ENCODE results near the gene PAX3. TPM values are rescaled to one million over a fixed set of nuclear protein-coding genes. Genes with fewer than 3 reads are reported as not detected.

Gene PAX3
- total RNA-seq, 2 experiments from 2014 or later, result not detected

DNA sequence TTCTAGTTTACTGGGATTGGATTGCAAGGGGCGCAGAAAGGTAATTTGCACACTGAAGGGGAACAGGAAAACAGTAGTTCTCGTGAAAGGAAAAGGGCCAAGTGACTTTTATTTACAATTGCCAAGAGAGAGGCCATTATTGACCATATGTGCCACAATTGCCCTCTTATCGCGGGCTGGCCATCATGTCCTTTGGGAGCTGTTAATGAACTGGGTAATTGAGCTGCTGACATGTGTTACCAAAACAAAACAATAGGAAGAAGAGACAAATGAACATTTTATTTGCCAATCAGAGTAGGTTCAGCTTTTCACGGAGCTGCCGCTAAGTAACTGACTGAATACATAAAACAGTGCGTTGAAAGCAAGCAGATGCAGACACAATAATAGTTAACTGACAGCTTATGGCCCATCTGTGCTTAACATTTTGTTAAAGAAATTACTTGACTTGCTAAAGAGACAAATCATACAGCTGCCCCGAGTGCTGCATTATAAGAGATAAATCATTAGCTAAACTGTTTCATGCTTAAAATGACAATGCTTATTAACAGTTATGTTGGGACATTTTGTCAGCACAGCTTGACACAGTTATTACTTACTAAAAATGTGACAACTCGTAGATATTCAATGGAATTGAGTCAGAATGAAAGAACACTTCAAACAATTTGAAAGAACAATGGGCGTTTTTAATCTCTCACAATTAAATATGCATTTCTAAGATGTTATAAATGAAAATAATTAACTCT, 57.5 kb downstream of the PAX3 start:
- Mint-ChIP-seq H3K36me3 (ENCODE audit: low read depth) (no peaks in the 10 kb centered on the region), H3K27me3 (ENCODE audit: low read depth) (peaks cover 37% of the 10 kb centered on the region), H3K4me3 (no peak overlapping the region), H3K9me3 (no peaks in the 10 kb centered on the region), H3K27ac (no peak overlapping the region), H3K4me1 (ENCODE audit: low read depth) (no peaks in the 10 kb centered on the region)
- CTCF ChIA-PET, result no interaction called here
- DNase-seq, result no peak
- intact Hi-C loops (cut with micrococcal nuclease), result no loop called here

DNA sequence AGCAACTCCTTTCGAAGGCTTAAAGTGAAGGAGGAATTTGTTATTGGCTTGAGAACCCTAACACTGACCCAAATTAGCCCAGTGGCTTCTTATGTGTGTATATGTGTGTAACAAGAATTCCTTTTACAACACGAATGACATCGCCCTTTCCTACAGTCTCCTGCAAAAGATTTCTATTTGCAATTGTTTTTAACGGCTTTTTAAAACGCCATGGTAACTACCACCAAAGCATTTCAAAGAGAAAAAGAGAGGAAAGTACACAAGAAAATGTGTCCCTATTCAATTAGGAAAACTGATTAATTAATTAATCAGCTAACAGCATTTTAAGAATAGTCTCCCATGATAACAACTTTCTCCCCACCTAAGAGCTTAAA, 58.1 kb downstream of the PAX3 start:
- intact Hi-C loops (cut with micrococcal nuclease), result no loop called here
- Mint-ChIP-seq H3K36me3 (ENCODE audit: low read depth) (no peaks in the 10 kb centered on the region), H3K4me3 (no peak overlapping the region), H3K4me1 (ENCODE audit: low read depth) (no peaks in the 10 kb centered on the region), H3K27ac (no peak overlapping the region), H3K27me3 (ENCODE audit: low read depth) (peaks cover 37% of the 10 kb centered on the region), H3K9me3 (no peaks in the 10 kb centered on the region)
- CTCF ChIA-PET, result no interaction called here
- DNase-seq, result no peak

DNA sequence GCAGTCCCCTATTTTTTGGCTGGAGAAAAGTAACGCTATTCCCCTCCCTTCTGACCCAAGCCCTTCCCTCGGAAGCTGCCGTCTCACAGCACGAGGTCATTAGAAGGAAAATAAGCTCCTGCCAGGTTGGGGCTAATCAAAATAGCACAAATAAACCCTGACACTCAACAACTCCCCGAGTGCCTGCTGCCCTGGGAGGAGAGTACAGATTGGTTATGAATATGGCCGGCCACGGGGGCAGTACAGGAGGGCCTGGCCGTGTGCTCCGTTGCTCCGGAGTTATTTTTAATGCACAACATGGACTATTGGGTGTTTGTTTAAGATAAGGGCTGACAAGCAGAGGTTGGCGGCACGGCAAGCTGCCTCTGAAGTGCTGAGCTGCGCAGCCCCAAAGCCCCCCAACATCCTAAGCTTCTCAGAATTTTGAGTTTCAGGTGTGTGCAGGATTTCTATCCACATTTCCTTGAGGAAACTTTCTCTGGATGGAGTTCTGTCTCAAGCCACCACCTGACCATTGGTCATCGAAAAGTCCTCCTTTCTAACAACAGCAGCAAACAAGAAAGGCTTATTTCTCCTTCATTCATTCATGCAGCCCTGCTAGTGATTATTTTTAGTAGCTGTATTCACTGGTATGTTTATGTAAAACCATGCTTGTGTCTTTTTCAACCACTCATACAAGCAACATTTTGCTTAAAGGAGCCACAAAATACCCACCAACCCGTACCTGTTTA, 58.7 kb downstream of the PAX3 start:
- CTCF ChIA-PET, result no interaction called here
- no peaks in the 10 kb centered on the region for H3K36me3 Mint-ChIP-seq (ENCODE audit: low read depth)
- intact Hi-C loops (cut with micrococcal nuclease), result no loop called here

DNA sequence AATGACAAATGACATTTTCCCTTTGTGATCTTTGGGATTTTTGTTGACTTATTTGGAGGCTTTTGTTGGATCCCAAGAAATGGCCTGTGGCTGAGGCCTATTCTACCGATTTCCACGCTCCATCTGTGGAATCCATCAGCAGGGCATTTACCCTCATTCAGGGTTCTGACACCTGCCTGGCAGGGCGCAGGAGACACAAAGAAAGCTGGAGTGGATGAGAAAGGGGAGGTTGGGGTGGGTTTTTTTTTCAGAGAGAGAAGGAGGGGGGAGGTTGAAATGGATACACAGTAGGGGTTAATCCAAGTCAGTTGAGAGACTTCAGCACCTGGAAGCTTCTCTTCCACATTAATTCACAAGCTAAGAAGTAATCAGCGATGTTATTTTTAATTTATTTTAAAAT, 59.7 kb downstream of the PAX3 start:
- intact Hi-C loops (cut with micrococcal nuclease), result no loop called here
- no peaks in the 10 kb centered on the region for H3K36me3 Mint-ChIP-seq (ENCODE audit: low read depth)
- no peak overlapping the region for H3K4me3 Mint-ChIP-seq
- H3K27me3 Mint-ChIP-seq (ENCODE audit: low read depth), result peaks cover 37% of the 10 kb centered on the region
- CTCF ChIA-PET, result no interaction called here
- no peak for DNase-seq
- no peak overlapping the region for H3K27ac Mint-ChIP-seq
- no peaks in the 10 kb centered on the region for H3K9me3 Mint-ChIP-seq
- H3K4me1 Mint-ChIP-seq (ENCODE audit: low read depth), result no peaks in the 10 kb centered on the region

More for the DNA sequence above, 58.7 kb downstream of the PAX3 start:
- Mint-ChIP-seq H3K9me3 (no peaks in the 10 kb centered on the region), H3K4me1 (ENCODE audit: low read depth) (no peaks in the 10 kb centered on the region), H3K4me3 (no peak overlapping the region), H3K27me3 (ENCODE audit: low read depth) (peaks cover 37% of the 10 kb centered on the region), H3K27ac (no peak overlapping the region)
- DNase-seq, result no peak

DNA sequence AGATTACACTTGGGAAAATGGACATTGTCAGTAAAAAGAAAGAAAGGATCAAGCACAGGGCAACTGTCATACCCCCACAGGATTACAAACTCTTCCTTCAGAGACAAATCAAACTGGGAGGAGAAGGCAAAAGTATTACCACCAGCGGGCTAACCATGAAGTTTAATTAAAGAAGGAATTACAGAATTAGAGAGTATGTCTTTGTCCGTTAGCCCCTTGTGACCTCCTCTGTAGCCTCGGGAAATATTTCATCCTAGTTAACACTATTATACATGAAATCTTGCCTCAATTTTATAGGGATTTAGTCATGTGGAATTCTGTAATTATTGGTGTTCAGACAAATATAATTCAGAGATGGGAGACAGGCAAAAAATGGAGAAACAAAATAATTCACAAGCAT, 60.7 kb downstream of the PAX3 start:
- Mint-ChIP-seq H3K4me1 (ENCODE audit: low read depth) (no peaks in the 10 kb centered on the region), H3K36me3 (ENCODE audit: low read depth) (no peaks in the 10 kb centered on the region), H3K27me3 (ENCODE audit: low read depth) (peaks cover 32% of the 10 kb centered on the region), H3K27ac (no peak overlapping the region), H3K4me3 (no peak overlapping the region), H3K9me3 (no peaks in the 10 kb centered on the region)
- no peak for DNase-seq
- CTCF ChIA-PET, result no interaction called here
- intact Hi-C loops (cut with micrococcal nuclease), result no loop called here

DNA sequence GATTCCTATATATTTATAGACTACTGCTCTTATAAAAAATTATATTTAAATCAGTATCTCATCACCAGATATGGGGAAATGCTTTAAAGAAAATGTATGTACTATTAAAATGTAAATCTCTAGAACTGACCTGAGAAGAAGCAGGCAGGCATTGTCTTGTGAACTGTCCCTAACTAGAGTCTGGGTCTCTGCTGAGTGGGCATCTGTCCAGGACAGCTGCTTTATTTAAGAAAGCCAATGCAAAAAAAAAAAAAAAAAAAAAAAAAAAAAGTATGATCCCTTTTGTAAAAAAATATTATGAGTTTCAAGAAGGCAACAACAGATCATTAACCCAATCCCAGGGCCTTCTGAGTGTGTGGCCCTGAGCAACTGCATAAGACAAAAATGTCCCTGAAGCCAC, 66.0 kb downstream of the PAX3 start:
- Mint-ChIP-seq H3K27ac (no peak overlapping the region), H3K4me1 (ENCODE audit: low read depth) (no peaks in the 10 kb centered on the region), H3K27me3 (ENCODE audit: low read depth) (peaks cover 1% of the 10 kb centered on the region), H3K4me3 (no peak overlapping the region), H3K36me3 (ENCODE audit: low read depth) (no peaks in the 10 kb centered on the region), H3K9me3 (no peaks in the 10 kb centered on the region)
- intact Hi-C loops (cut with micrococcal nuclease), result no loop called here
- no peak for DNase-seq
- CTCF ChIA-PET, result no interaction called here

DNA sequence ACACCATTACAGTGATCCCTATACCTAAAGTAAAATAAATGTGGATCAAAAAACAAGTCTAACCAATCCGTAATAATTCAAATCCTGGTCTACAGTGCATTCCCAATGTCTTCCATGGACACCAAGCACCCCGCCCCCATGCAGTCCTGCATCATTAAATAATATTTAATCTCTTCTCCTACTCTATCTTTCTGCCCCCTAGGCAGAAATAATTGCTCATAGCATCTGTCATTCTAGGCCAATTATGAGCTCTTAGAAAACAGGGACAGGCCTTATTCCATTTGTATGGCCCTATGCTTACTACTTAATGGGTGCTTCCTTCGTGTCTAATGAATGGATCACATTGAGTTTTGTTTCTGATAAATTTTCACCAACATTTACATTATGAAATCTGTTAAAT, 66.4 kb downstream of the PAX3 start:
- DNase-seq, result no peak
- H3K4me3 Mint-ChIP-seq, result no peak overlapping the region
- intact Hi-C loops (cut with micrococcal nuclease), result no loop called here
- no peak overlapping the region for H3K27ac Mint-ChIP-seq
- CTCF ChIA-PET, result no interaction called here
- no peaks in the 10 kb centered on the region for H3K27me3 Mint-ChIP-seq (ENCODE audit: low read depth)
- no peaks in the 10 kb centered on the region for H3K36me3 Mint-ChIP-seq (ENCODE audit: low read depth)
- H3K4me1 Mint-ChIP-seq (ENCODE audit: low read depth), result no peaks in the 10 kb centered on the region
- no peaks in the 10 kb centered on the region for H3K9me3 Mint-ChIP-seq

DNA sequence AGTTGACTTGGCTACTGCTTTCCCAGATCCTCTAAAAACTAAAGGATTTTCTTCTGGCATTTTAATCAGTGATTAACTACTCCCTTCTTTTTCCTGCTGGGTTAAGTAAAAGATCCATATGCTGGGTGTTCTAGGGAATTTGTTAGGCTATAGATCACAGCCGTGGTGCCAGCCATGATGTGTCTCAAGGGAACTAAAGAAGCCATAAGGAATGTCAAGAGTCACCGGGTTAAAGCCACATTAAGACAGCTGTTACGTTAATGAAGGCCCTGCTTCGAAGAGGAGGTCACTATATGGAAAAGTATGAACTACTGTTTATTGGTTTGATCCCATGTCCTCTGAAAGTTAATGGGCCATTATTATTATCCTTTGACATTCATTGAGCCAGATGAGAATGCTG, 70.7 kb downstream of the PAX3 start:
- DNase-seq, result no peak
- intact Hi-C loops (cut with micrococcal nuclease), result no loop called here
- CTCF ChIA-PET, result no interaction called here
- Mint-ChIP-seq H3K9me3 (no peaks in the 10 kb centered on the region), H3K4me1 (ENCODE audit: low read depth) (no peaks in the 10 kb centered on the region), H3K27me3 (ENCODE audit: low read depth) (peaks cover 2% of the 10 kb centered on the region), H3K4me3 (no peak overlapping the region), H3K36me3 (ENCODE audit: low read depth) (no peaks in the 10 kb centered on the region), H3K27ac (no peak overlapping the region)

DNA sequence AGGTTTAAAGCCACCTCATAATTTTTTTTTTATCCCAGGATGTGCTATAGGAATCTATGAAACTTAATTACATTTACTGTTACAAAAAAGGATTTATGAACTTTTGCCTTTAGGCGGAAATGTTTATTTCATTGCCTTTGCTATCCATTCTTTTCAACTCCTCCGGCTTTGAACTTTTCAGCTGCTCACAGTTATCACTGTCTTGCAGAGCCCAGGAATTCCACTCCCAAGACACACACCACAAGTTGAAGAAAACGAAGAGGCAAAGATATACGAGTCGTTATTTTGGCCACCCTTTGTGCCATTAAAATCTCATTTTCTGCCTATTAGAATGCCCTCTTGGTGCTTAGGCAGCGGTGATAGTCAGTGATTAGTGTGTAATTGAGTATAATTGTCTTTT, 80.0 kb downstream of the PAX3 start:
- H3K27me3 Mint-ChIP-seq (ENCODE audit: low read depth), result no peaks in the 10 kb centered on the region
- no peak overlapping the region for H3K4me3 Mint-ChIP-seq
- H3K4me1 Mint-ChIP-seq (ENCODE audit: low read depth), result no peaks in the 10 kb centered on the region
- intact Hi-C loops (cut with micrococcal nuclease), result no loop called here
- no peak overlapping the region for H3K27ac Mint-ChIP-seq
- no peaks in the 10 kb centered on the region for H3K9me3 Mint-ChIP-seq
- DNase-seq, result no peak
- H3K36me3 Mint-ChIP-seq (ENCODE audit: low read depth), result no peaks in the 10 kb centered on the region
- CTCF ChIA-PET, result interaction anchor here (0.9 kb wide), 1 partner anchor 34 kb away, joined by 3 read pairs; no protein-coding TSS in a partner anchor

DNA sequence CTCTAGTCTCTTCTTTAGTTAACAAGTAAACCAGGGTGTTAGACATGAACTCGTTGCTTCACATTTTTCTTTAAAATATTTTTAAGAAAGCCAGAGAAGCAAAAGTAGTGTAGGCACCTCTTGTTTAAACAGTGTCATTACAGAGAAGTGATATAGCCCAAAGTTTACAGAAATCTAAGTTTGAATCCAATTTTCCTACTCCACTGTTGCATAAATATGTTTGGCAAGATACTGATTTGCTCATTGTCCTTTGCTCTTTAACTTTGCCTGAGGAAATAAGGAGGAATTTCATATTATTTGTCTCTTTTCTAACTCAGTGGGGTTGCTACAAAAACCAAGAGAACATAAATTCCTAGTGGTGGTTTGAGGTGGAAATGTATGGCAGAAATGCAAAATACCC, 81.1 kb downstream of the PAX3 start:
- H3K27ac Mint-ChIP-seq, result no peak overlapping the region
- no peaks in the 10 kb centered on the region for H3K27me3 Mint-ChIP-seq (ENCODE audit: low read depth)
- no peaks in the 10 kb centered on the region for H3K4me1 Mint-ChIP-seq (ENCODE audit: low read depth)
- CTCF ChIA-PET, result no interaction called here
- H3K9me3 Mint-ChIP-seq, result no peaks in the 10 kb centered on the region
- intact Hi-C loops (cut with micrococcal nuclease), result no loop called here
- H3K36me3 Mint-ChIP-seq (ENCODE audit: low read depth), result no peaks in the 10 kb centered on the region
- DNase-seq, result no peak
- H3K4me3 Mint-ChIP-seq, result no peak overlapping the region

DNA sequence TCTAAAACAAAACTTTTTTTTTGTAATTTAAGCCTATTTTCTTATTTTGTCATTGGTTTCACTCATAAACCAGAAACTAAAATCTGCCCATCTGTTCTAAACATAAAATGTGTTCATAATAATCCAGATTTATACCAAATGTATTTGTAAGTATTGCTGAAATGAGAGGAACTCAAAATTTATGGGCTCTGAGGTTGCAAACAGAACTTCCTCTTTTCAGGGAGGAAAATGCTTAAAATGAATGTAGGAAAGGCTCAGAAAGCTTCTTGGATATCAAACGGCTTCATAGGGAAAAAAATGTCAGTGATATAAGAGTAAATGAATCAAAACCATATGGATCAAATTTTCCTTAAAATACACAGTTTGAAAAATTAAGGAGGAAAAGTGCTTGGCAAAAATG, 83.9 kb downstream of the PAX3 start:
- Mint-ChIP-seq H3K27me3 (ENCODE audit: low read depth) (no peaks in the 10 kb centered on the region), H3K27ac (no peak overlapping the region), H3K36me3 (ENCODE audit: low read depth) (no peaks in the 10 kb centered on the region), H3K4me1 (ENCODE audit: low read depth) (no peaks in the 10 kb centered on the region), H3K4me3 (no peak overlapping the region), H3K9me3 (no peaks in the 10 kb centered on the region)
- CTCF ChIA-PET, result no interaction called here
- intact Hi-C loops (cut with micrococcal nuclease), result no loop called here
- no peak for DNase-seq

DNA sequence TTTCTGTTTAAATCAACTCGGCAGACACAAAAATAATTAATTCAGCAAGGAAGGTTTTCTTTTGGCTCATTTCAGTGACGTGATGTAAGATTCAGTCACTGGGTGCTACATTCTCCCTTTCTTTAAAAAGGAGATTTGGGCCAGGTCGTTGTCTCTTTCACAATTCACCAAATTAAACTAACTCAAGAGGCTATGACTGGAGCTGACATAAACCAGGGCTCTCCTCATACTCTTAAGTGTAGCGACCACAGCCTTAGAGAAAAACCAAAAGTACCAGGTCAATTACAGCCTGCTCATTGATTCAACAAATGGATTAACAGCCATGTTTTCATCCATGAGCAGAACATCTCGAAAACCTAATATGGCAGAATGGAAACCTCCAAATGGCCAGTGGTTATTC, 85.7 kb downstream of the PAX3 start:
- Mint-ChIP-seq H3K9me3 (no peaks in the 10 kb centered on the region), H3K4me1 (ENCODE audit: low read depth) (no peaks in the 10 kb centered on the region), H3K27me3 (ENCODE audit: low read depth) (no peaks in the 10 kb centered on the region), H3K27ac (no peak overlapping the region), H3K4me3 (no peak overlapping the region), H3K36me3 (ENCODE audit: low read depth) (no peaks in the 10 kb centered on the region)
- intact Hi-C loops (cut with micrococcal nuclease), result no loop called here
- DNase-seq, result no peak
- CTCF ChIA-PET, result no interaction called here

DNA sequence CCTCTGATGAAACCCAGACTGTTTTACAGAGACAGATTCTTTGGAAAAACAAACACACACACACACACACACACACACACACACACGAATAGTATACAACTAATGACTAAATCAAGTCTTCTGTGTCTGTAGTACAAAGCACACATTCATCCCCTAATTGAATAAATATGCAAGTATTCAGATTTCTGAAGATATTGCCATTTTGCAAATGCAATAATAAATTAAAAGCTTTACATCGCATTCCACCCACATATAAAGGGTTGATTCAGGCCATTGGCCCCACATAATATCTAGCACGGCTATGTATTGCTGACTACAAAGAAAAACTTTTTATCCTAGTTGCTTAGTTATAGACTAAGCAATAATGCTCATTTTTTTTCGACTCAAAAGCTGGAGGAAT, 86.2 kb downstream of the PAX3 start:
- no peaks in the 10 kb centered on the region for H3K9me3 Mint-ChIP-seq
- no peak for DNase-seq
- no peaks in the 10 kb centered on the region for H3K4me1 Mint-ChIP-seq (ENCODE audit: low read depth)
- H3K27me3 Mint-ChIP-seq (ENCODE audit: low read depth), result no peaks in the 10 kb centered on the region
- H3K4me3 Mint-ChIP-seq, result no peak overlapping the region
- no peak overlapping the region for H3K27ac Mint-ChIP-seq
- no peaks in the 10 kb centered on the region for H3K36me3 Mint-ChIP-seq (ENCODE audit: low read depth)
- intact Hi-C loops (cut with micrococcal nuclease), result no loop called here
- CTCF ChIA-PET, result no interaction called here

Measured in activated naive CD4-positive, alpha-beta T cell treated with anti-CD3 and anti-CD28 coated beads for 36 hours (primary cell).